GM13976 (cell line): ENCODE data around the gene COLQ.

Source experiments
- DNase-seq: peaks from one replicate; pipeline ENCODE4 v3.0.0; 2012; ENCODE audit warnings: low spot score
- CTCF ChIP-seq: IDR thresholded peaks from 2 replicates; pipeline ENCODE4 v1.5.1; 2012; ENCODE audit warnings: borderline replicate concordance, mild to moderate bottlenecking; ENCODE audit not compliant: insufficient read depth; ENCODE audit errors: extremely low read depth, missing control alignments, control extremely low read depth
- in situ Hi-C: fragments of 300-500 bp; cut with MboI; formaldehyde crosslinking; loops from one replicate; pipeline ENCODE4 v1.12.0; 2022; ENCODE audit warnings: low sequenced_read_pairs, mixed read lengths, inconsistent platforms; ENCODE audit not compliant: unreplicated experiment

The COLQ gene

GRCh38 chr3:15452156-15452555 lies 69.3 kb downstream of the COLQ start:
- no peak for DNase-seq
- no peak for TF ChIP-seq CTCF
- in situ Hi-C loops: no loop called here

- TF ChIP-seq CTCF: no peak
- in situ Hi-C loops: no loop called here
- no peak for DNase-seq
Observed at GRCh38 chr3:15451216-15452113, 70.0 kb downstream of the COLQ start.

GRCh38 chr3:15450438-15451215 lies 70.9 kb downstream of the COLQ start:
- TF ChIP-seq CTCF: no peak
- in situ Hi-C loops: no loop called here
- DNase-seq: no peak

- in situ Hi-C loops: no loop called here
Observed at GRCh38 chr3:15449489-15450224, 71.8 kb downstream of the COLQ start.

GRCh38 chr3:15443826-15444524 lies 77.5 kb downstream of the COLQ start:
- TF ChIP-seq CTCF: no peak
- no peak for DNase-seq
- in situ Hi-C loops: no loop called here

More at GRCh38 chr3:15449489-15450224, 71.8 kb downstream of the COLQ start:
- TF ChIP-seq CTCF: no peak
- DNase-seq: no peak

GRCh38 chr3:15440891-15441290 lies 80.6 kb downstream of the COLQ start:
- in situ Hi-C loops: no loop called here
- TF ChIP-seq CTCF: no peak
- no peak for DNase-seq
